Endothelial cell of umbilical vein (primary cell): ENCODE data around the gene IPO11. TPM values are rescaled to one million over a fixed set of nuclear protein-coding genes. Genes with fewer than 3 reads are reported as not detected.

ENCODE experiments used
- BruUV-seq: library from RNA; stranded (reverse); fragments of 400-500 nt; replicated peaks from 2 replicates; lab custom pipeline; 2021; lab: Mats Ljungman, UMichigan
- CTCF ChIA-PET: fragments of 300-600, 350-600 bp; sonication (Branson Sonifier 250); formaldehyde crosslinking; loops from one replicate; lab custom pipeline; 2021; ENCODE audit warnings: antibody characterized with exemption, inconsistent platforms; lab: Charles Lee
- POLR2A ChIA-PET: fragments of 300-600, 350-600 bp; sonication (Branson Sonifier 250); formaldehyde crosslinking; loops from one replicate; lab custom pipeline; 2021; ENCODE audit warnings: antibody characterized with exemption, inconsistent platforms; lab: Charles Lee
- DNase-seq: peaks from one replicate; pipeline ENCODE4 v3.0.0-alpha.2; 2011; ENCODE audit warnings: low read depth, low spot score
- FAIRE-seq: peaks from 2 replicates; lab custom pipeline; 2011; peaks lifted over from hg19 to GRCh38; lab: Jason Lieb, UNC
- H2AFZ ChIP-seq: 2 replicates; pipeline ENCODE4 v1.6.0; 2012; ENCODE audit warnings: low read depth, low read length, control low read depth, inconsistent platforms
- H3K27ac ChIP-seq: 2 replicates; pipeline ENCODE4 v1.5.1; 2011; ENCODE audit warnings: low read depth, mild to moderate bottlenecking, control low read depth, low read length, moderate library complexity; ENCODE audit not compliant: insufficient read depth
- H3K27me3 ChIP-seq, 2 experiments: 2 replicates each; pipeline versions ENCODE4 v1.6.0 to v1.6.1; 2011; ENCODE audit warnings: low read length in 2 of 2, mixed read lengths in 1 of 2; ENCODE audit not compliant: control insufficient read depth in 2 of 2, insufficient read depth in 2 of 2
- H3K36me3 ChIP-seq, 2 experiments: 2 replicates in 1 of 2; 3 replicates in 1 of 2; pipeline ENCODE4 v1.5.1; 2011; ENCODE audit warnings: low read length in 2 of 2, mild to moderate bottlenecking in 1 of 2, moderate library complexity in 1 of 2; ENCODE audit not compliant: control insufficient read depth in 2 of 2, insufficient read depth in 2 of 2; ENCODE audit errors: extremely low read depth in 1 of 2
- H3K4me1 ChIP-seq: 3 replicates; pipeline ENCODE4 v1.5.1; 2011; ENCODE audit warnings: mild to moderate bottlenecking, low read length; ENCODE audit not compliant: control insufficient read depth, insufficient read depth; ENCODE audit errors: extremely low read depth
- H3K4me2 ChIP-seq: 2 replicates; pipeline ENCODE4 v1.6.1; 2011; ENCODE audit warnings: low read length, control low read depth, mixed read lengths; ENCODE audit not compliant: insufficient read depth
- H3K4me3 ChIP-seq, 3 experiments: fragments of 200-600 bp in 1 of 3; sonication (generic), shearing (Covaris generic) in 1 of 3; replicated peaks in 1 of 3; 2 replicates each; pipeline ENCODE4 v1.5.1; 2011 to 2016; ENCODE audit warnings: control low read depth in 3 of 3, low read length in 3 of 3, mild to moderate bottlenecking in 2 of 3, inconsistent platforms in 1 of 3, low read depth in 1 of 3, moderate library complexity in 1 of 3; ENCODE audit not compliant: insufficient read depth in 1 of 3
- H3K79me2 ChIP-seq: 2 replicates; pipeline ENCODE4 v1.6.0; 2012; ENCODE audit warnings: low read length, inconsistent platforms; ENCODE audit not compliant: control insufficient read depth, insufficient read depth
- H3K9ac ChIP-seq: replicated peaks from 2 replicates; pipeline ENCODE3; 2011; ENCODE audit warnings: low read length, control low read depth; ENCODE audit not compliant: insufficient read depth; ENCODE audit errors: extremely low read depth
- H3K9me1 ChIP-seq: replicated peaks from 3 replicates; pipeline ENCODE4 v1.6.0; 2011; ENCODE audit warnings: mild to moderate bottlenecking, low read length; ENCODE audit not compliant: control insufficient read depth, insufficient read depth; ENCODE audit errors: extremely low read depth
- H3K9me3 ChIP-seq: replicated peaks from 2 replicates; pipeline ENCODE4 v1.5.1; 2012; ENCODE audit warnings: low read length, inconsistent platforms; ENCODE audit not compliant: control insufficient read depth, insufficient read depth
- H4K20me1 ChIP-seq: replicated peaks from 2 replicates; pipeline ENCODE3; 2011; ENCODE audit warnings: mild to moderate bottlenecking, low read length; ENCODE audit not compliant: control insufficient read depth, insufficient read depth; ENCODE audit errors: extremely low read depth
- CTCF ChIP-seq, 2 donors: IDR thresholded peaks; 1 replicate in 1 of 2; 2 replicates in 1 of 2; pipeline ENCODE4 v1.5.1; 2011; ENCODE audit warnings: low read length in 2 of 2, mild to moderate bottlenecking in 2 of 2, moderate library complexity in 2 of 2, control low read depth in 1 of 2, inconsistent platforms in 1 of 2, low read depth in 1 of 2; ENCODE audit not compliant: insufficient read depth in 1 of 2; ENCODE audit errors: extremely low read depth in 1 of 2
- EZH2 ChIP-seq: IDR thresholded peaks from 2 replicates; pipeline ENCODE4 v1.6.1; 2012; ENCODE audit warnings: borderline replicate concordance, low read depth, mild to moderate bottlenecking, moderate library complexity, low read length, inconsistent platforms; ENCODE audit not compliant: severe bottlenecking
- FOS ChIP-seq: IDR thresholded peaks from 2 replicates; pipeline ENCODE4 v1.6.1; 2011; ENCODE audit warnings: mild to moderate bottlenecking, low read length, moderate library complexity, borderline replicate concordance; ENCODE audit not compliant: insufficient read depth
- GATA2 ChIP-seq: IDR thresholded peaks from 2 replicates; pipeline ENCODE4 v1.7.0; 2011; ENCODE audit warnings: low read depth, mild to moderate bottlenecking, moderate library complexity, mixed read lengths, low read length; ENCODE audit not compliant: insufficient read length, insufficient read depth
- JUN ChIP-seq: IDR thresholded peaks from 2 replicates; pipeline ENCODE4 v1.6.1; 2011; ENCODE audit warnings: borderline replicate concordance, low read depth; ENCODE audit not compliant: insufficient read length, insufficient read depth
- MAX ChIP-seq: IDR thresholded peaks from 2 replicates; pipeline ENCODE4 v1.6.1; 2011; ENCODE audit not compliant: insufficient read depth, insufficient read length
- MYC ChIP-seq: IDR thresholded peaks from one replicate; pipeline ENCODE4 v1.6.1; 2011; ENCODE audit warnings: mild to moderate bottlenecking, low read depth, low read length
- POLR2A ChIP-seq: IDR thresholded peaks from 2 replicates; pipeline ENCODE4 v1.6.1; 2012; ENCODE audit warnings: low read depth, mild to moderate bottlenecking, control low read depth, low read length
- POLR2AphosphoS5 ChIP-seq: IDR thresholded peaks from 2 replicates; pipeline ENCODE4 v1.6.1; 2012; ENCODE audit warnings: low read depth, mild to moderate bottlenecking, control low read depth, low read length, moderate library complexity; ENCODE audit not compliant: insufficient read depth
- dilution Hi-C: fragments of 300-500 bp; cut with MboI; formaldehyde crosslinking; loops from one replicate; pipeline ENCODE4 v1.15.0; 2019; ENCODE audit warnings: low sequenced_read_pairs; ENCODE audit not compliant: extremely low pct_ligation_motif_present
- intact Hi-C: fragments of 100-400 bp; cut with micrococcal nuclease; formaldehyde crosslinking; loops from one replicate; pipeline ENCODE4 v1.10.0; 2022
- polyA plus RNA-seq, 4 experiments: library from polyadenylated mRNA; depleted of rRNA in 3 of 4; stranded (reverse) in 3 of 4; unstranded in 1 of 4; fragments of >200 nt; gene quantifications; 2 replicates each; pipeline versions ENCODE4 v1.2.1 to v1.2.3, GENCODE V29; 2011 to 2012; ENCODE audit warnings: missing spikeins in 1 of 4
- total RNA-seq: library from RNA; stranded (reverse); gene quantifications from 2 replicates; pipeline ENCODE4 v1.2.3, GENCODE V29; 2021

IPO11 gene
- total and polyA plus RNA-seq, 2 donors (not counting 3 experiments of a cell fraction or from before 2014, with no cell fraction given), result 38.5 to 80.9 TPM

GRCh38 chr5:62473209-62473608 lies 60.6 kb downstream of the IPO11 start:
- POLR2A ChIA-PET, result no interaction called here
- CTCF ChIA-PET, result interaction anchor here (2.8 kb wide), 1 partner anchor 13 kb away, joined by 18 read pairs; no protein-coding TSS in a partner anchor
- intact Hi-C loops (no loop called here), dilution Hi-C loops (no loop called here)
- H3K4me2 ChIP-seq, result peak overlapping the region; percentile 58
- no peak overlapping the region for H3K4me3 ChIP-seq
- no peaks in the 10 kb centered on the region for H3K27me3 ChIP-seq
- BruUV-seq, result no TSS peak
- no peak overlapping the region for H2AFZ ChIP-seq
- DNase-seq (peak; percentile 28), FAIRE-seq (no peak)
- no peak for TF ChIP-seq POLR2A
- TF ChIP-seq FOS, result peak; percentile 44
- no peak for TF ChIP-seq POLR2AphosphoS5
- H3K9me1 ChIP-seq, result no peaks in the 10 kb centered on the region
- H3K9me3 ChIP-seq, result no peaks in the 10 kb centered on the region
- H3K9ac ChIP-seq, result no peak overlapping the region
- peak overlapping the region; percentile 17 for H3K27ac ChIP-seq
- H4K20me1 ChIP-seq, result no peaks in the 10 kb centered on the region
- peaks cover 0 to 2% of the 10 kb centered on the region in 2 experiments for H3K36me3 ChIP-seq
- no peaks in the 10 kb centered on the region for H3K79me2 ChIP-seq
- peaks cover 9% of the 10 kb centered on the region for H3K4me1 ChIP-seq

- Histone ChIP-seq H3K9me1 (no peaks in the 10 kb centered on the region), H3K4me2 (no peak overlapping the region), H3K9ac (no peak overlapping the region), H3K9me3 (no peaks in the 10 kb centered on the region), H3K79me2 (no peaks in the 10 kb centered on the region), H3K27ac (no peak overlapping the region), H3K36me3 (peaks cover 0 to 2% of the 10 kb centered on the region in 2 experiments), H3K27me3 (no peaks in the 10 kb centered on the region), H3K4me1 (peaks cover 9% of the 10 kb centered on the region), H2AFZ (no peak overlapping the region), H3K4me3 (no peak overlapping the region), H4K20me1 (no peaks in the 10 kb centered on the region)
- DNase-seq, result no peak
- intact Hi-C loops, result no loop called here
- no peak for FAIRE-seq
- TF ChIP-seq GATA2 (no peak), JUN (no peak), MAX (no peak), FOS (no peak), POLR2A (no peak), EZH2 (no peak), MYC (no peak), POLR2AphosphoS5 (no peak), CTCF (IDR thresholded peaks at IDR 0.05; ENCODE audit: extremely low read depth in 1 of 2, insufficient read depth in 1 of 2, low read depth in 1 of 2, low read length in 2 of 2) (no peak)
- BruUV-seq, result no TSS peak
- dilution Hi-C loops, result no loop called here
- ChIA-PET CTCF (interaction anchor here (0.9 to 2.8 kb wide), 2 partner anchors 15 to 104 kb away, joined by 3 to 18 read pairs; partner anchors contain the start of gene LRRC70), POLR2A (no interaction called here)
Observed at GRCh38 chr5:62475072-62475471, 62.5 kb downstream of the IPO11 start.
